Stimulated activated CD4-positive, alpha-beta T cell treated with anti-CD3 and anti-CD28 coated beads, Interleukin-4, amount 100 ng/mL, for 24 hours (primary cell): ENCODE data around the gene TRPM7.
"Not testable (repeated sequence)": the region's sequence is repeated elsewhere in the genome, so short reads cannot be mapped to it uniquely, and the experiment has no call there.

Source experiments
- DNase-seq: peaks from one replicate; pipeline ENCODE4 v3.0.0-alpha.2; 2020

Gene TRPM7

GRCh38 chr15:50686469-50687301 is at the start of gene TRPM7:
TSS of gene TRPM7 (minus strand) at chr15:50686797. CDS start at chr15:50686533, 264 bp downstream.
- DNase-seq: peak; percentile 87

GRCh38 chr15:50735156-50735555 is 48.6 kb upstream of the TRPM7 start:
- DNase-seq: no peak

- DNase-seq: no peak
Observed at GRCh38 chr15:50726315-50726714, 39.7 kb upstream of the TRPM7 start.

- no peak for DNase-seq
Observed at GRCh38 chr15:50718700-50719125, 32.1 kb upstream of the TRPM7 start.

- no peak for DNase-seq
Observed at GRCh38 chr15:50712018-50712417, 25.4 kb upstream of the TRPM7 start.

GRCh38 chr15:50710585-50710984 is 24.0 kb upstream of the TRPM7 start:
- no peak for DNase-seq

- no peak for DNase-seq
Observed at GRCh38 chr15:50707878-50708427, 21.4 kb upstream of the TRPM7 start.

GRCh38 chr15:50702762-50703334 is 16.3 kb upstream of the TRPM7 start:
- DNase-seq: no peak

- DNase-seq: no peak
Observed at GRCh38 chr15:50698101-50698500, 11.5 kb upstream of the TRPM7 start.

- no peak for DNase-seq
Observed at GRCh38 chr15:50697109-50697797, 10.7 kb upstream of the TRPM7 start.

GRCh38 chr15:50694634-50695165 is 8.1 kb upstream of the TRPM7 start:
- DNase-seq: not testable (repeated sequence)

GRCh38 chr15:50687302-50687902 is 805 bp upstream of the TRPM7 start:
- no peak for DNase-seq

GRCh38 chr15:50685976-50686468 is 575 bp downstream of the TRPM7 start:
- DNase-seq: peak; percentile 82

- DNase-seq: no peak
Observed at GRCh38 chr15:50685191-50685975, 1.2 kb downstream of the TRPM7 start.

GRCh38 chr15:50681467-50681866 is 5.1 kb downstream of the TRPM7 start:
- no peak for DNase-seq

- no peak for DNase-seq
Observed at GRCh38 chr15:50676799-50677483, 9.7 kb downstream of the TRPM7 start.

- no peak for DNase-seq
Observed at GRCh38 chr15:50675535-50676144, 11.0 kb downstream of the TRPM7 start.

- DNase-seq: no peak
Observed at GRCh38 chr15:50670115-50670514, 16.5 kb downstream of the TRPM7 start.

GRCh38 chr15:50669611-50670010 is 17.0 kb downstream of the TRPM7 start:
- DNase-seq: no peak

- no peak for DNase-seq
Observed at GRCh38 chr15:50665938-50666337, 20.7 kb downstream of the TRPM7 start.

GRCh38 chr15:50655555-50655954 is 31.0 kb downstream of the TRPM7 start:
- no peak for DNase-seq
